CD14-positive monocyte (primary cell): ENCODE measurements around the gene COL12A1. TPM values are rescaled to one million over a fixed set of nuclear protein-coding genes. Genes with fewer than 3 reads are reported as not detected.

Source experiments
- DNase-seq, 3 donors: peaks; one replicate each; pipeline ENCODE4 v3.0.0-alpha.2; 2011 to 2022
- H2AFZ ChIP-seq: 2 replicates; pipeline ENCODE4 v1.6.0; 2012; ENCODE audit warnings: mild to moderate bottlenecking, low read depth, low read length, inconsistent platforms; ENCODE audit not compliant: insufficient read depth, poor library complexity, severe bottlenecking
- H3K27ac ChIP-seq, 2 donors: 1 replicate in 1 of 2; 2 replicates in 1 of 2; pipeline ENCODE4 v1.5.1; 2012 to 2013; ENCODE audit warnings: low read length in 2 of 2, control low read depth in 1 of 2, inconsistent platforms in 1 of 2, low read depth in 1 of 2, mild to moderate bottlenecking in 1 of 2
- H3K27me3 ChIP-seq, 2 donors: one replicate each; pipeline versions ENCODE4 v1.6.0 to v1.6.1; 2011 to 2013; ENCODE audit warnings: low read length in 2 of 2; ENCODE audit not compliant: control insufficient read depth in 2 of 2, insufficient read depth in 2 of 2
- H3K36me3 ChIP-seq, 2 donors: replicated peaks in 1 of 2; 1 replicate in 1 of 2; 2 replicates in 1 of 2; pipeline versions ENCODE4 v1.5.1 to v1.6.1; 2012 to 2013; ENCODE audit warnings: low read length in 2 of 2, control low read depth in 1 of 2, inconsistent platforms in 1 of 2, mild to moderate bottlenecking in 1 of 2; ENCODE audit not compliant: insufficient read depth in 2 of 2, control insufficient read depth in 1 of 2
- H3K4me1 ChIP-seq, 2 donors: 1 replicate in 1 of 2; 2 replicates in 1 of 2; pipeline versions ENCODE4 v1.5.1 to v1.6.1; 2012 to 2013; ENCODE audit warnings: low read length in 2 of 2, control low read depth in 1 of 2, inconsistent platforms in 1 of 2, mild to moderate bottlenecking in 1 of 2, moderate library complexity in 1 of 2; ENCODE audit not compliant: insufficient read depth in 2 of 2, control insufficient read depth in 1 of 2
- H3K4me2 ChIP-seq: replicated peaks from 2 replicates; pipeline ENCODE3; 2012; ENCODE audit warnings: low read length, moderate library complexity, mild to moderate bottlenecking; ENCODE audit not compliant: poor library complexity, severe bottlenecking; ENCODE audit errors: extremely low read depth
- H3K4me3 ChIP-seq, 3 experiments: fragments of 200-600 bp in 1 of 3; sonication (generic) in 1 of 3; replicated peaks in 1 of 3; 1 replicate in 2 of 3; 2 replicates in 1 of 3; pipeline ENCODE4 v1.5.1; 2011 to 2013; ENCODE audit warnings: low read length in 3 of 3, mild to moderate bottlenecking in 3 of 3, control low read depth in 2 of 3, low read depth in 2 of 3, inconsistent platforms in 1 of 3, moderate library complexity in 1 of 3
- H3K79me2 ChIP-seq: 2 replicates; pipeline ENCODE4 v1.6.0; 2012; ENCODE audit warnings: mild to moderate bottlenecking, control low read depth, inconsistent platforms, low read length, moderate library complexity; ENCODE audit not compliant: insufficient read depth
- H3K9ac ChIP-seq: 2 replicates; pipeline ENCODE4 v1.6.0; 2017; ENCODE audit warnings: low read length, mild to moderate bottlenecking; ENCODE audit not compliant: insufficient read depth, poor library complexity, severe bottlenecking
- H3K9me3 ChIP-seq, 2 donors: replicated peaks in 1 of 2; 1 replicate in 1 of 2; 2 replicates in 1 of 2; pipeline versions ENCODE4 v1.5.1 to v1.6.1; 2012 to 2013; ENCODE audit warnings: low read length in 2 of 2, control low read depth in 1 of 2; ENCODE audit not compliant: control insufficient read depth in 1 of 2, insufficient read depth in 1 of 2
- H4K20me1 ChIP-seq: 2 replicates; pipeline ENCODE4 v1.6.0; 2012; ENCODE audit warnings: mild to moderate bottlenecking, low read length, control low read depth, moderate library complexity; ENCODE audit not compliant: insufficient read depth
- H3K27ac Mint-ChIP-seq, 7 donors: one replicate each; pipeline ENCODE4 v1.8.0; 2020; ENCODE audit warnings: mild to moderate bottlenecking in 7 of 7, mixed read lengths in 7 of 7, moderate library complexity in 6 of 7, inconsistent platforms in 2 of 7
- H3K27me3 Mint-ChIP-seq, 3 donors: one replicate each; pipeline ENCODE4 v1.8.0; 2021 to 2022; ENCODE audit warnings: low read depth in 3 of 3, mild to moderate bottlenecking in 3 of 3, mixed read lengths in 3 of 3, moderate library complexity in 3 of 3, inconsistent platforms in 1 of 3
- H3K36me3 Mint-ChIP-seq, 2 donors: one replicate each; pipeline ENCODE4 v1.8.0; 2020; ENCODE audit warnings: mixed read lengths in 2 of 2, inconsistent platforms in 1 of 2, mild to moderate bottlenecking in 1 of 2
- H3K4me1 Mint-ChIP-seq: one replicate; pipeline ENCODE4 v1.8.0; 2020; ENCODE audit warnings: mild to moderate bottlenecking, mixed read lengths
- H3K4me3 Mint-ChIP-seq, 2 donors: one replicate each; pipeline ENCODE4 v1.8.0; 2020; ENCODE audit warnings: mild to moderate bottlenecking in 2 of 2, mixed read lengths in 2 of 2, moderate library complexity in 1 of 2
- H3K9me3 Mint-ChIP-seq, 7 donors: one replicate each; pipeline ENCODE4 v1.8.0; 2020 to 2022; ENCODE audit warnings: mixed read lengths in 7 of 7, mild to moderate bottlenecking in 6 of 7, moderate library complexity in 6 of 7, inconsistent platforms in 2 of 7
- CTCF ChIP-seq: fragments of 200-600 bp; IDR thresholded peaks from one replicate; pipeline ENCODE4 v1.8.0; 2022; ENCODE audit warnings: antibody characterized with exemption, mild to moderate bottlenecking
- WGBS: methylation state at CpG from one replicate; pipeline ENCODE4 v1.1.5; 2013; ENCODE audit warnings: missing lambda C conversion rate; ENCODE audit not compliant: insufficient coverage; 5-methylcytosine and 5-hydroxymethylcytosine counted together
- intact Hi-C, 2 donors: fragments of 100-400 bp; cut with micrococcal nuclease; formaldehyde crosslinking; loops; one replicate each; pipeline versions ENCODE4 v1.15.0 to v1.15.1; 2023
- polyA plus RNA-seq, 3 donors: library from polyadenylated mRNA; depleted of rRNA in 1 of 3; unstranded in 2 of 3; stranded (reverse) in 1 of 3; fragments of 300-500 nt in 2 of 3; fragments of >200 nt in 1 of 3; fragmentation: Illumina TruSeq in 2 of 3; gene quantifications; 1 replicate in 2 of 3; 2 replicates in 1 of 3; pipeline ENCODE4 v1.2.3, GENCODE V29; 2012 to 2021

COL12A1 gene
- polyA plus RNA-seq, 3 donors, result not detected

GRCh38 chr6:75090576-75090975, 115.3 kb downstream of the COL12A1 start:
- H3K27me3 ChIP-seq, result peaks cover 2 to 8% of the 10 kb centered on the region in 2 donors
- H3K4me3 ChIP-seq, result no peak overlapping the region
- Mint-ChIP-seq H3K9me3 (peaks cover 0 to 2% (median 0%) of the 10 kb centered on the region in 7 donors), H3K27ac (no peak overlapping the region), H3K4me1 (no peaks in the 10 kb centered on the region), H3K36me3 (no peaks in the 10 kb centered on the region), H3K4me3 (no peak overlapping the region), H3K27me3 (peaks cover 3 to 6% (median 5%) of the 10 kb centered on the region in 3 donors)
- no peak for TF ChIP-seq CTCF
- intact Hi-C loops, result no loop called here
- no peaks in the 10 kb centered on the region for H3K36me3 ChIP-seq
- no peak overlapping the region for H3K4me2 ChIP-seq
- H3K9me3 ChIP-seq, result no peaks in the 10 kb centered on the region
- no peaks in the 10 kb centered on the region for H3K79me2 ChIP-seq
- no peak for DNase-seq
- H3K9ac ChIP-seq, result no peak overlapping the region
- no peak overlapping the region for H3K27ac ChIP-seq
- H3K4me1 ChIP-seq, result no peaks in the 10 kb centered on the region
- H4K20me1 ChIP-seq, result no peaks in the 10 kb centered on the region
- WGBS, result no CpG with 5 or more reads among the region's 1 CpG
- no peak overlapping the region for H2AFZ ChIP-seq

- Histone ChIP-seq H3K36me3 (no peaks in the 10 kb centered on the region), H3K4me3 (no peak overlapping the region), H3K9ac (no peak overlapping the region), H3K4me1 (no peaks in the 10 kb centered on the region), H3K4me2 (no peak overlapping the region), H3K9me3 (no peaks in the 10 kb centered on the region), H3K27ac (no peak overlapping the region), H3K27me3 (peaks cover 6 to 14% of the 10 kb centered on the region in 2 donors), H3K79me2 (no peaks in the 10 kb centered on the region), H2AFZ (no peak overlapping the region), H4K20me1 (no peaks in the 10 kb centered on the region)
- WGBS, result 90% methylated on average over 8 of the region's 8 CpGs
- Mint-ChIP-seq H3K36me3 (no peaks in the 10 kb centered on the region), H3K27ac (no peak overlapping the region), H3K4me1 (no peaks in the 10 kb centered on the region), H3K4me3 (no peak overlapping the region), H3K9me3 (peaks cover 0 to 4% (median 2%) of the 10 kb centered on the region in 7 donors), H3K27me3 (peaks cover 9 to 13% (median 11%) of the 10 kb centered on the region in 3 donors)
- intact Hi-C loops, result no loop called here
- no peak for TF ChIP-seq CTCF
- no peak for DNase-seq
Measured at GRCh38 chr6:75089921-75090320, 115.9 kb downstream of the COL12A1 start.
